H1 (cell line): ENCODE measurements around the gene CACNA2D1. TPM values are rescaled to one million over a fixed set of nuclear protein-coding genes. Genes with fewer than 3 reads are reported as not detected.

Experiments used
- CHD7 ChIP-seq: fragments of 300-600 bp; sonication (generic); IDR thresholded peaks from 2 replicates; pipeline ENCODE4 v1.7.1; 2012; ENCODE audit warnings: low read length, moderate library complexity, mild to moderate bottlenecking, inconsistent platforms; ENCODE audit not compliant: insufficient replicate concordance
- CTCF ChIP-seq, 3 experiments: IDR thresholded peaks; 1 replicate in 2 of 3; 2 replicates in 1 of 3; pipeline versions ENCODE4 v1.5.1 to v1.6.1; 2011; ENCODE audit warnings: low read length in 3 of 3, mild to moderate bottlenecking in 3 of 3, inconsistent platforms in 2 of 3, low read depth in 1 of 3, moderate library complexity in 1 of 3; ENCODE audit not compliant: insufficient read depth in 1 of 3; ENCODE audit errors: control extremely low read depth in 1 of 3
- NANOG ChIP-seq: IDR thresholded peaks from 2 replicates; pipeline ENCODE4 v1.6.1; 2011; ENCODE audit warnings: low read length, low read depth, mild to moderate bottlenecking, inconsistent platforms; ENCODE audit not compliant: insufficient read depth, poor library complexity, severe bottlenecking
- NRF1 ChIP-seq: IDR thresholded peaks from 2 replicates; pipeline ENCODE4 v1.6.1; 2011; ENCODE audit warnings: mild to moderate bottlenecking, low read depth, low read length, improper control_type of control experiment
- RAD21 ChIP-seq, 2 experiments: IDR thresholded peaks in 1 of 2; conservative IDR thresholded peaks in 1 of 2; 2 replicates each; pipeline ENCODE4 v1.6.1; 2011; ENCODE audit warnings: low read depth in 2 of 2, low read length in 2 of 2, improper control_type of control experiment in 1 of 2, inconsistent platforms in 1 of 2, mild to moderate bottlenecking in 1 of 2, moderate library complexity in 1 of 2
- RNF2 ChIP-seq: fragments of 200-900, 300-1000 bp; sonication (generic); IDR thresholded peaks from 2 replicates; pipeline ENCODE4 v1.7.1; 2016; ENCODE audit warnings: borderline replicate concordance, low read depth, mild to moderate bottlenecking, antibody characterized with exemption, low read length; ENCODE audit not compliant: poor library complexity, severe bottlenecking; ENCODE audit errors: missing control alignments
- RXRA ChIP-seq: IDR thresholded peaks from 2 replicates; pipeline ENCODE4 v1.6.1; 2011; ENCODE audit warnings: low read depth, mild to moderate bottlenecking, low read length, moderate library complexity; ENCODE audit not compliant: insufficient read depth
- polyA plus RNA-seq, 7 experiments: library from polyadenylated mRNA; depleted of rRNA in 3 of 7; stranded (reverse) in 5 of 7; unstranded in 2 of 7; fragments of >200 nt in 5 of 7; fragments of 200-250 nt in 2 of 7; gene quantifications; 1 replicate in 5 of 7; 2 replicates in 1 of 7; 4 replicates in 1 of 7; pipeline versions ENCODE4 v1.2.1 to v1.2.3, GENCODE V29; 2011 to 2013; ENCODE audit warnings: missing spikeins in 2 of 7, mixed read lengths in 2 of 7
- total RNA-seq: library from RNA; stranded (reverse); fragmentation: NEBNext Ultra II Directional; extraction: Animal tissue kit (Norgen Biotek cat#: 25700); gene quantifications from 2 replicates; pipeline ENCODE4 v1.2.1, GENCODE V29; 2021

The CACNA2D1 gene
- total and polyA plus RNA-seq, 2 of the 8 experiments (the other 6 are each of a cell fraction or from before 2014, with no cell fraction given): 4.3 to 27.3 TPM

GRCh38 chr7:81926154-81926553 lies 517.4 kb downstream of the CACNA2D1 start (continued):
- TF ChIP-seq CHD7 (no peak), NRF1 (no peak), NANOG (no peak), RAD21 (IDR thresholded peaks at IDR 0.05 in 1 of 2, conservative IDR thresholded peaks at IDR 0.05 in 1 of 2; ENCODE audit: low read depth in 2 of 2, low read length in 2 of 2) (no peak), RXRA (no peak), CTCF (IDR thresholded peaks at IDR 0.05; ENCODE audit: control extremely low read depth in 1 of 3, insufficient read depth in 1 of 3, low read depth in 1 of 3, low read length in 3 of 3) (no peak), RNF2 (no peak)
